OCI-LY1 (cell line): ENCODE data around the gene ZSCAN20.

Source experiments
- H2AFZ ChIP-seq: fragments of 200-600 bp; sonication (generic), shearing (Covaris generic); 2 replicates; pipeline ENCODE4 v1.6.0; 2014; ENCODE audit warnings: antibody characterized with exemption, mild to moderate bottlenecking, low read length
- H3F3A ChIP-seq: fragments of 200-600 bp; sonication (generic), shearing (Covaris generic); 2 replicates; pipeline ENCODE4 v1.6.0; 2014; ENCODE audit warnings: mild to moderate bottlenecking, antibody characterized with exemption, low read length, moderate library complexity; ENCODE audit not compliant: insufficient read depth
- H3K27ac ChIP-seq: fragments of 200-600 bp; sonication (generic); 2 replicates; pipeline ENCODE4 v1.5.1; 2014; ENCODE audit warnings: low read length, mixed run types, mild to moderate bottlenecking, low read depth; ENCODE audit not compliant: poor library complexity, severe bottlenecking
- H3K27me3 ChIP-seq: fragments of 200-600 bp; sonication (generic); 2 replicates; pipeline ENCODE4 v1.6.0; 2014; ENCODE audit warnings: antibody characterized with exemption, mild to moderate bottlenecking, low read length, moderate library complexity; ENCODE audit not compliant: insufficient read depth
- H3K36me3 ChIP-seq: fragments of 200-600 bp; sonication (generic); 2 replicates; pipeline ENCODE4 v1.6.1; 2014; ENCODE audit warnings: mild to moderate bottlenecking, antibody characterized with exemption, low read length, moderate library complexity, mixed read lengths; ENCODE audit not compliant: insufficient read depth
- H3K4me1 ChIP-seq: fragments of 200-600 bp; sonication (generic); 2 replicates; pipeline ENCODE4 v1.5.1; 2014; ENCODE audit warnings: mild to moderate bottlenecking, low read length, moderate library complexity; ENCODE audit not compliant: insufficient read depth, severe bottlenecking
- H3K4me2 ChIP-seq: fragments of 200-600 bp; sonication (generic), shearing (Covaris generic); 2 replicates; pipeline ENCODE4 v1.6.1; 2014; ENCODE audit warnings: low read length
- H3K4me3 ChIP-seq: fragments of 200-600 bp; sonication (generic); 2 replicates; pipeline ENCODE4 v1.5.1; 2014; ENCODE audit warnings: low read length, low read depth, mild to moderate bottlenecking, mixed read lengths; ENCODE audit not compliant: poor library complexity, severe bottlenecking
- H3K79me2 ChIP-seq: fragments of 200-600 bp; shearing (Covaris generic); 2 replicates; pipeline ENCODE4 v1.6.1; 2016; ENCODE audit warnings: mixed run types, low read length, mixed read lengths; ENCODE audit not compliant: insufficient read depth
- H3K9ac ChIP-seq: fragments of 200-600 bp; sonication (generic), shearing (Covaris generic); 2 replicates; pipeline ENCODE4 v1.6.1; 2014; ENCODE audit warnings: mild to moderate bottlenecking, low read length, mixed read lengths
- H3K9me2 ChIP-seq: fragments of 200-600 bp; sonication (generic), shearing (Covaris generic); 2 replicates; pipeline ENCODE4 v1.6.1; 2014; ENCODE audit warnings: low read depth, mild to moderate bottlenecking, low read length, mixed read lengths
- H3K9me3 ChIP-seq: fragments of 200-600 bp; shearing (Covaris generic); 2 replicates; pipeline ENCODE4 v1.6.1; 2014; ENCODE audit warnings: low read length, mixed read lengths
- H4K20me1 ChIP-seq: fragments of 200-600 bp; sonication (generic), shearing (Covaris generic); 2 replicates; pipeline ENCODE4 v1.6.0; 2016; ENCODE audit warnings: mild to moderate bottlenecking, low read length; ENCODE audit not compliant: insufficient read depth
- CTCF ChIP-seq: fragments of 200-600 bp; sonication (generic), shearing (Covaris generic); IDR thresholded peaks from 2 replicates; pipeline ENCODE4 v1.5.1; 2017; ENCODE audit warnings: mild to moderate bottlenecking, antibody characterized with exemption, low read length, moderate library complexity, mixed read lengths
- EZH2 ChIP-seq: fragments of 200-600 bp; sonication (generic), shearing (Covaris generic); IDR thresholded peaks from 2 replicates; pipeline ENCODE4 v1.8.0; 2017; ENCODE audit warnings: borderline replicate concordance, mixed run types, mild to moderate bottlenecking, antibody characterized with exemption, low read length, moderate library complexity, mixed read lengths

Gene ZSCAN20

GRCh38 chr1:33459691-33460090 lies 12.8 kb upstream of the ZSCAN20 start:
- Histone ChIP-seq H2AFZ (no peak overlapping the region), H3K79me2 (no peaks in the 10 kb centered on the region), H3K36me3 (no peaks in the 10 kb centered on the region), H3K4me1 (peaks cover 13% of the 10 kb centered on the region), H3K9ac (no peak overlapping the region), H3F3A (no peaks in the 10 kb centered on the region), H3K4me3 (no peak overlapping the region), H3K27ac (no peak overlapping the region), H4K20me1 (no peaks in the 10 kb centered on the region), H3K9me3 (no peaks in the 10 kb centered on the region), H3K9me2 (no peaks in the 10 kb centered on the region), H3K27me3 (peaks cover 4% of the 10 kb centered on the region; the same call in 1 of the 2 replicates), H3K4me2 (no peak overlapping the region)
- no peak for TF ChIP-seq CTCF
- TF ChIP-seq EZH2: no peak

- no peak overlapping the region for H3K27ac ChIP-seq
- no peak overlapping the region for H3K4me3 ChIP-seq
- no peak overlapping the region for H3K4me2 ChIP-seq
- no peaks in the 10 kb centered on the region for H3K9me2 ChIP-seq
- H4K20me1 ChIP-seq: no peaks in the 10 kb centered on the region
- no peak overlapping the region for H2AFZ ChIP-seq
- H3K36me3 ChIP-seq: no peaks in the 10 kb centered on the region
- TF ChIP-seq EZH2 (no peak), CTCF (no peak)
- H3K9ac ChIP-seq: no peak overlapping the region
- H3K79me2 ChIP-seq: no peaks in the 10 kb centered on the region
- no peaks in the 10 kb centered on the region for H3F3A ChIP-seq
- H3K4me1 ChIP-seq: peaks cover 13% of the 10 kb centered on the region
- no peaks in the 10 kb centered on the region for H3K9me3 ChIP-seq
- peaks cover 4% of the 10 kb centered on the region; the same call in 1 of the 2 replicates for H3K27me3 ChIP-seq
Observed at GRCh38 chr1:33460144-33460543, 12.3 kb upstream of the ZSCAN20 start.

GRCh38 chr1:33460947-33461629 lies 11.4 kb upstream of the ZSCAN20 start:
- H3K4me2 ChIP-seq: no peak overlapping the region
- H3K4me3 ChIP-seq: no peak overlapping the region
- no peaks in the 10 kb centered on the region for H4K20me1 ChIP-seq
- no peak overlapping the region for H3K27ac ChIP-seq
- H3K79me2 ChIP-seq: no peaks in the 10 kb centered on the region
- peaks cover 13% of the 10 kb centered on the region for H3K4me1 ChIP-seq
- no peaks in the 10 kb centered on the region for H3K9me3 ChIP-seq
- TF ChIP-seq EZH2 (no peak), CTCF (no peak)
- no peaks in the 10 kb centered on the region for H3K9me2 ChIP-seq
- H3K36me3 ChIP-seq: no peaks in the 10 kb centered on the region
- H2AFZ ChIP-seq: no peak overlapping the region
- H3F3A ChIP-seq: no peaks in the 10 kb centered on the region
- peaks cover 4% of the 10 kb centered on the region; the same call in 1 of the 2 replicates for H3K27me3 ChIP-seq
- H3K9ac ChIP-seq: no peak overlapping the region
